RWPE2 (cell line): ENCODE results near the gene SPATA16.

Source experiments
- ATAC-seq: fragments of 200-7000 bp; cut with Tn5 transposase; 3 replicates; pipeline ENCODE4 v1.9.1; 2021; ENCODE audit warnings: low read depth
- DNase-seq: peaks from one replicate; pipeline ENCODE4 v3.0.0-alpha.2; 2020; ENCODE audit warnings: low spot score
- H3K27ac ChIP-seq: fragments of 450-650 bp; 2 replicates; pipeline ENCODE4 v1.5.1; 2017; ENCODE audit warnings: mild to moderate bottlenecking; ENCODE audit not compliant: poor library complexity, severe bottlenecking
- H3K27me3 ChIP-seq: fragments of 250-450 bp; sonication (Bioruptor Pico); 2 replicates; pipeline ENCODE4 v1.5.1; 2021; ENCODE audit warnings: mild to moderate bottlenecking, moderate library complexity; ENCODE audit not compliant: insufficient read depth, poor library complexity, severe bottlenecking
- H3K36me3 ChIP-seq: fragments of 250-450 bp; sonication (Bioruptor Pico); 2 replicates; pipeline ENCODE4 v1.5.1; 2020; ENCODE audit warnings: low read depth, mild to moderate bottlenecking, moderate library complexity
- H3K4me1 ChIP-seq: fragments of 250-450 bp; sonication (Bioruptor Pico); 2 replicates; pipeline ENCODE4 v1.5.1; 2021; ENCODE audit warnings: mild to moderate bottlenecking, moderate library complexity; ENCODE audit not compliant: insufficient read depth, poor library complexity, severe bottlenecking
- H3K4me3 ChIP-seq: fragments of 250-450 bp; sonication (Bioruptor Pico); 2 replicates; pipeline ENCODE4 v1.5.1; 2021; ENCODE audit warnings: mild to moderate bottlenecking, moderate library complexity; ENCODE audit not compliant: severe bottlenecking
- H3K9me3 ChIP-seq: fragments of 250-450 bp; sonication (Bioruptor Pico); 2 replicates; pipeline ENCODE4 v1.5.1; 2021; ENCODE audit warnings: mild to moderate bottlenecking, moderate library complexity; ENCODE audit not compliant: severe bottlenecking
- TF ChIP-seq, protein P1 (sequence below): fragments of 450-650 bp; IDR thresholded peaks from one replicate; pipeline ENCODE4 v1.5.1; 2017; ENCODE audit warnings: mild to moderate bottlenecking, moderate library complexity; ENCODE audit not compliant: poor library complexity, severe bottlenecking

Gene SPATA16

DNA sequence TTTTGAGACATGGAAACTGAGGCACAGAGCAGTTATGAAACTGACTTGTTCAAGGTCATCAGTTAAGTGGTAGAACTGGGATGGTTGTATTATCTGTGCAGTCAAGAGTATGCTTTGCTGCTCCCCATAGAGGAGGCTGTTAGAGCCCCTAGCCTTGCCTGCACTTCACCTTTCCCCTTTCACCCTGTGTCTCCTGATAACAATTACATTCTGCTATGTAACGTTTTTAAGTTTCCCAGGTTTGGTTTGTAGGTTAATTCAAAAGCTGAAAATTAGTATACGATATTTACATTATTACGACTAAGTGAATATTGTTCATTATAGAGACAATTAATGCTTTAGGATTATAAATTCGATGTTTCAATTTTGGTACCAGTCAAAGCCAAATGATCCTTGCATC lies 300.6 kb downstream of the SPATA16 start:
- no peaks in the 10 kb centered on the region for H3K4me1 ChIP-seq
- no peaks in the 10 kb centered on the region for H3K9me3 ChIP-seq
- no peak for ATAC-seq
- TF ChIP-seq, protein P1, sequence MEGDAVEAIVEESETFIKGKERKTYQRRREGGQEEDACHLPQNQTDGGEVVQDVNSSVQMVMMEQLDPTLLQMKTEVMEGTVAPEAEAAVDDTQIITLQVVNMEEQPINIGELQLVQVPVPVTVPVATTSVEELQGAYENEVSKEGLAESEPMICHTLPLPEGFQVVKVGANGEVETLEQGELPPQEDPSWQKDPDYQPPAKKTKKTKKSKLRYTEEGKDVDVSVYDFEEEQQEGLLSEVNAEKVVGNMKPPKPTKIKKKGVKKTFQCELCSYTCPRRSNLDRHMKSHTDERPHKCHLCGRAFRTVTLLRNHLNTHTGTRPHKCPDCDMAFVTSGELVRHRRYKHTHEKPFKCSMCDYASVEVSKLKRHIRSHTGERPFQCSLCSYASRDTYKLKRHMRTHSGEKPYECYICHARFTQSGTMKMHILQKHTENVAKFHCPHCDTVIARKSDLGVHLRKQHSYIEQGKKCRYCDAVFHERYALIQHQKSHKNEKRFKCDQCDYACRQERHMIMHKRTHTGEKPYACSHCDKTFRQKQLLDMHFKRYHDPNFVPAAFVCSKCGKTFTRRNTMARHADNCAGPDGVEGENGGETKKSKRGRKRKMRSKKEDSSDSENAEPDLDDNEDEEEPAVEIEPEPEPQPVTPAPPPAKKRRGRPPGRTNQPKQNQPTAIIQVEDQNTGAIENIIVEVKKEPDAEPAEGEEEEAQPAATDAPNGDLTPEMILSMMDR: no peak
- no peaks in the 10 kb centered on the region for H3K36me3 ChIP-seq
- no peak overlapping the region for H3K27ac ChIP-seq
- peaks cover 22% of the 10 kb centered on the region for H3K27me3 ChIP-seq
- no peak for DNase-seq
- H3K4me3 ChIP-seq: no peak overlapping the region

DNA sequence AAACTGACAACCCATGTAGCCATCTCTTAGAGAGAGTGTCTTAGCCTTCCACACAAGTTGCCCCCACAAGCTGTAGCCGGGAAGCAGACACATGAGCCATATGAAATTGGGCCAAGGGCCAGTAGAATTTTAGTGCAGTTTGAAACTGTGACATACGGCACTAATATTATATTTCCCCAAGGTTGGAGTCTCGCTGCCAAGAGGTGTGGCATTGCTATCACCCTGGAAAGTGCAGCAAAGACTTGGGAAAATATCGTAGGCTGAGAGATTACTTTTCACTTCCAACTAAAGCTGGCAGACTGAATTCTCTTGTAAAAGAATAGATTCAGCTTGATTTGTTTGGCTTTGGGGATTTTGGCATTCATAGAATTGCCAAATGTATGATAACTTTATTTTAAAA lies 301.4 kb downstream of the SPATA16 start:
- Histone ChIP-seq H3K4me3 (no peak overlapping the region), H3K27me3 (peaks cover 22% of the 10 kb centered on the region), H3K36me3 (no peaks in the 10 kb centered on the region), H3K9me3 (no peaks in the 10 kb centered on the region), H3K27ac (no peak overlapping the region), H3K4me1 (no peaks in the 10 kb centered on the region)
- TF ChIP-seq, protein P1: no peak
- DNase-seq (no peak), ATAC-seq (no peak)
